22Rv1 (cell line): ENCODE measurements around the gene TRIM49D1.
"Not testable (repeated sequence)": the region's sequence is repeated elsewhere in the genome, so short reads cannot be mapped to it uniquely, and the experiment has no call there.

Source experiments
- H3K27ac ChIP-seq: fragments of 450-650 bp; 2 replicates; pipeline ENCODE4 v1.5.1; 2017
- CTCF ChIP-seq: fragments of 450-650 bp; IDR thresholded peaks from 2 replicates; pipeline ENCODE4 v1.5.1; 2017; ENCODE audit warnings: mild to moderate bottlenecking
- ZFX ChIP-seq: fragments of 450-650 bp; IDR thresholded peaks from 2 replicates; pipeline ENCODE4 v1.6.1; 2017; ENCODE audit warnings: antibody characterized with exemption, borderline replicate concordance

Gene TRIM49D1

GRCh38 chr11:89922195-89922660 lies at the start of gene TRIM49D1:
TRIM49D1 (minus strand) TSS chr11:89922245; CDS start chr11:89917710, 4,535 bp downstream.
- TF ChIP-seq CTCF (no peak), ZFX (no peak)
- H3K27ac ChIP-seq: no peak within 1 kb of the TSS

- H3K27ac ChIP-seq: not testable (repeated sequence)
Measured at GRCh38 chr11:89965737-89966136, 43.7 kb upstream of the TRIM49D1 start, which contains the start of gene TRIM64. TRIM64 (plus strand) TSS chr11:89966037; CDS start chr11:89968504, 2,467 bp downstream.

- not testable (repeated sequence) for H3K27ac ChIP-seq
Measured at GRCh38 chr11:89960833-89961232, 38.8 kb upstream of the TRIM49D1 start.

- not testable (repeated sequence) for H3K27ac ChIP-seq
Measured at GRCh38 chr11:89923764-89924163, 1.7 kb upstream of the TRIM49D1 start, which contains the start of gene TRIM49D2. TRIM49D2 (plus strand) TSS chr11:89924064; CDS start chr11:89926762, 2,698 bp downstream.

GRCh38 chr11:89900809-89901208 lies 21.2 kb downstream of the TRIM49D1 start:
- H3K27ac ChIP-seq: not testable (repeated sequence)

GRCh38 chr11:89893245-89893644 lies 28.8 kb downstream of the TRIM49D1 start:
- H3K27ac ChIP-seq: not testable (repeated sequence)

- not testable (repeated sequence) for H3K27ac ChIP-seq
Measured at GRCh38 chr11:89877511-89877910, 44.5 kb downstream of the TRIM49D1 start.

- H3K27ac ChIP-seq: not testable (repeated sequence)
Measured at GRCh38 chr11:89872588-89872987, 49.5 kb downstream of the TRIM49D1 start.

- not testable (repeated sequence) for H3K27ac ChIP-seq
Measured at GRCh38 chr11:89865223-89865622, 56.8 kb downstream of the TRIM49D1 start.

- H3K27ac ChIP-seq: not testable (repeated sequence)
Measured at GRCh38 chr11:89863906-89864704, 57.9 kb downstream of the TRIM49D1 start.
